ENCODE data around the gene EIF5.
"Not testable (repeated sequence)": the region's sequence is repeated elsewhere in the genome, so short reads cannot be mapped to it uniquely, and the experiment has no call there.

EIF5 gene

DNA sequence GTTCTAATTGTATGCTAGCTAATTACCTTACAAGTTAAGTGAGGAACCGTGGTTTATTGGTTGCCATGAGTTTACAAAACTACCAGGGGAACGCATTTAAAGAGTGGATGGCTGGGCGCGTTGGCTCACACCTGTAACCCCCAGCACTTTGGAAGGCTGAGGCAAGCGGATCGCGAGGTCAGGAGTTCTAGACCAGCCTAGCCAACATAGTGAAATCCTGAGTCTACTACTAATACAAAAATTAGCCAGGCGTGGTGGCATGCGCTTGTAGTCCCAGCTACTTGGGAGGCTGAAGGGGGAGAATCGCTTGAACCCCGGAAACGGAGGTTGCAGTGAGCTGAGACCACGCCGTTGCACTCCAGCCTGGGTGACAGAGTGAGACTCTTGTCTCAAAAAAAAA, 2.2 kb downstream of the EIF5 start:
- no peak for DNase-seq (ENCODE audit: low read depth, low spot score)

- no peak for DNase-seq (ENCODE audit: low read depth, low spot score)
Observed at GRCh38 chr14:103337794-103338193, 3.8 kb downstream of the EIF5 start.

GRCh38 chr14:103339561-103339960, 5.5 kb downstream of the EIF5 start:
- DNase-seq (ENCODE audit: low read depth, low spot score), result no peak

GRCh38 chr14:103340480-103341212, 6.6 kb downstream of the EIF5 start:
- no peak for DNase-seq (ENCODE audit: low read depth, low spot score)

- DNase-seq (ENCODE audit: low read depth, low spot score), result no peak
Observed at GRCh38 chr14:103341250-103342129, 7.5 kb downstream of the EIF5 start.

GRCh38 chr14:103343164-103343879, 9.3 kb downstream of the EIF5 start:
- DNase-seq (ENCODE audit: low read depth, low spot score), result no peak

DNA sequence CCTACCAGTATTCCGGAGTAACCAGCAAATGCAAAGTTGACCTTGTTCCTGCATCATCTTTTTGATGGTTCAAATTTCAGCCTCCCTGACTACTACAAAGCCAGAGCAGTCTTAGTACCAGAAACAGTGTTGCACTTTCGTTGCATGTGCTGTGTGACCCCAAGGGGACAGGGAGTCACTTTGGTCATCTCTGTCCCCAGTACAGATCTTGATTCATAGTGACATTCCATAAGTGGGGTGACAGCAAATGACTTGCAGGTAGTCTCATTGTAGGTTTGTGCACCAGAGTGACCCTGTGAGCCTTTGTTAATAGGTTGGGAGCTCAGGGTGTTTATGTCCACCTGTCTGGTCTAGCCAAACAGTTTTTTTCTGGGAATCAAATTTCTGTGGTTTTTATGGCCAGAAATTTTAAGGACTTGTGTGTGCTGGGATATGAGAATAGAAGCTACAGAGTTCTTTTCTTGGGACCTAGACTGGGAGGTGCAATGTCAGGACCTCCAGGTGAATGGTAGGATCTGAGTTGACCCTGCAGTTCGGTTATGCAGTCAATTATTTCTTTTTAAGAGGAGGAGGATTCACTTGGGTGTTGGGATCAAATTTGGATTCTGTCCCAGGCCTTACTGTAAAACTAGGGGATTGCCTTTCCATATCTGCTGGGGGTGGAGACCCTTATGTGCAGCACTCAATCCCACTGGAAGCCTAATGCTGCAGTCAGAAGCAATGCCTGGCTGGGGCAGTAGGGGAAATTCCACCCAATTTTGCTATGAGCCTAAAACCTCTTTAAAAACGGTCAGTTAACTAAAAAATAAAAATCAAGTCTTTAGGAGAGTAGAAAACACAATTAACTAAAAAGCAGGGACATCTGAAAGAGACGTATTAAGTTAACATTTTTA, 10.1 kb downstream of the EIF5 start:
- no peak for DNase-seq (ENCODE audit: low read depth, low spot score)

- no peak for DNase-seq (ENCODE audit: low read depth, low spot score)
Observed at GRCh38 chr14:103346286-103346685, 12.2 kb downstream of the EIF5 start.

GRCh38 chr14:103347091-103347815, 13.2 kb downstream of the EIF5 start:
- DNase-seq (ENCODE audit: low read depth, low spot score), result no peak

DNA sequence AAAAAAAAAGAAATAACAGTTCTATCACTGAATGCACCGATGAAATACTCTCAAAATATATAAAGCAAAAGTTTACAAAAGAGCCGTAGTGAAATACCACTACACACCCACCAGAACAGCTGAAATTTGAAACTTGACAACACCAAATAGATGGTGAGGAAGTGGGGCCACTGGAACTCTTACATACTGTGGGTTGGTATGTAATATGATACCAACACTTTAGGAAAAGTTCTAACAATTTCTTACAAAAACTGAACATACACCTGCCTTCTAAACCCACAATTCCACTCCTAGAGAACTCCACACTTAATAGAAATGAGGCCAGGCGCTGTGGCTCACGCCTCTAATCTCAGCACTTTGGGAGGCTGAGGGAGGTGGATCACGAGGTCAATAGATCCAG, 14.1 kb downstream of the EIF5 start:
- no peak for DNase-seq (ENCODE audit: low read depth, low spot score)

DNA sequence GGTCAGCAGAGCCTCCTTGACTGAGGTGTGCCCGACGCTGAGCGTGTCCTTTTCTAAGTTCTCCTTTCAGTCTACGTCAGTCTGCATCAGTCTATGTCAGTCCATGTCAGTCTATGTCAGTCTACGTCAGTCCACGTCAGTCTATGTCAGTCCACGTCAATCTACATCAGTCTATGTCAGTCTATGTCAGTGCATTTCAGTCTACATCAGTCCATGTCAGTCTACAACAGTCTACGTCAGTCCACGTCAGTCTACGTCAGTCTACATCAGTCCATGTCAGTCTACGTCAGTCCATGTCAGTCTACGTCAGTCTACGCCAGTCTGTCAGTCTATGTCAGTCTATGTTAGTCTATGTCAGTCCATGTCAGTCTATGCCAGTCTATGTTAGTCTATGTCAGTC, 15.9 kb downstream of the EIF5 start:
- no peak for DNase-seq (ENCODE audit: low read depth, low spot score)

GRCh38 chr14:103353362-103353761, 19.3 kb downstream of the EIF5 start:
- DNase-seq (ENCODE audit: low read depth, low spot score), result no peak

- DNase-seq (ENCODE audit: low read depth, low spot score), result no peak
Observed at GRCh38 chr14:103354141-103354540, 20.1 kb downstream of the EIF5 start.

DNA sequence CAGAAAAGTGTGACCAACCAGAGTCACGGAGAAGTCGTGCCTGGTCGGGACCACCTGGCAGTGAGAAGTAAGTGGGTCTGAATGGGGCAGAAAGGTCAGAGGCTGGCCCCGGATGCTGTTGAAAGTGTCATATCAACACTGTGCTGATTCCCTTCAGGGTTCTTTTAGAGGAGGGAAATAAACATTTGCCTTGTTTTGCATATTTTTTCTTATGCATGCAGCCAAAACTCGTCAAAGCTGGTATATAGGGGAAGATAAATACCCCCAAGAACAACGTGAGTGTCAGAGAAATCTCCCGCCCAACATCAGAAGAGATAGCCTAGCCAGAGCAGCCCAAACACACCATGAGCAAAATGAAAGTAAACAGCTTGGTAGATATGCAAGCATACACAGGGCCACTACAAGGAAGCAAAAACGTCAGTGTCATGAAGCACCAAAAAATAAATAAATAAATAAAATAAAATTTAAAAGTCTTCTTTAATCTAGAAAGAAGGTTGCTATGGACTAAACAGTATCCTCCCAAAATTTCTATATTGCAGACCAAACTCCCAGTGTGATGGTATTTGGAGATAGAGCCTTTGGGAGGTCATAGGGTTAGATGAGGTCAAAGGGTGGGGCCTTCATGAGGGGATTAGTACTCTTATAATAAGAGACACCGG, 22.1 kb downstream of the EIF5 start:
- no peak for DNase-seq (ENCODE audit: low read depth, low spot score)

GRCh38 chr14:103357552-103357951, 23.5 kb downstream of the EIF5 start:
- not testable (repeated sequence) for DNase-seq (ENCODE audit: low read depth, low spot score)

- no peak for DNase-seq (ENCODE audit: low read depth, low spot score)
Observed at GRCh38 chr14:103360548-103360947, 26.5 kb downstream of the EIF5 start.

DNA sequence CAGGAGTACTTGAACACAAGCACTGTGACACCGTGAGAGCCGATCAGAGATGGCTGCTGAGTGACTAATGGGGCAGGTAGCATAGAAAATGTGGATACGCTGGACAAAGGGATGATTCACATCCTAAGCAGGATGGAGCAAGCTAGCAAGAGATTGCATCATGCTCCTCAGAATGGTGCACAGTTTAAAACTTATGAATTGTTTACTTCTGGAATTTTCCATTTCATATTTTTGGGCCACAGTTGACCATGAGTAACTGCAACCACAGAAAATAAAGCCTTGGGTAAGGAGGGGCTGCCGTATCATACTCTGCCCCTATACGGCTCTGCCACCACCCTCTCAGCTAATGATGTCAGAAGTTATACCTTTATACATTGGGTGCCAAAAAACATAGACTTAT, 27.8 kb downstream of the EIF5 start:
- no peak for DNase-seq (ENCODE audit: low read depth, low spot score)

DNA sequence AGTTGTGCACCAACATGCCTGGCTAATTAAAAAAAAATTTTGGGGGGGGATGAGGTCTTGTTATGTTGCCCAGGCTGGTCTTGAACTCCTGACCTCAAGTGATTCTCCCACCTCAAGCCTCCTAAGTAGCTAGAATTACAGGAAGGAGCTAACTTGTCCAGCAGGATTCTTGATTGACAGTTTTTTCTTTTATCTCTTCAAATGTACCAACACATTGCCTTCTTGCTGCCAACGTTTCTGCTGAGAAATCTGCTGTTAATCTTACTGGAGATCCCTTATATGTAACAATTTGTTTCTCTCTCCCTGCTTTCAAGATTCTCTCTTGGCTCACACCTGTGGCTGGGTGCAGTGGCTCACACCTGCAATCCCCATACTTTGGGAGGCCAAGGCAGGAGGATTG, 28.7 kb downstream of the EIF5 start:
- DNase-seq (ENCODE audit: low read depth, low spot score), result no peak

GRCh38 chr14:103366741-103367140, 32.7 kb downstream of the EIF5 start:
- no peak for DNase-seq (ENCODE audit: low read depth, low spot score)

DNA sequence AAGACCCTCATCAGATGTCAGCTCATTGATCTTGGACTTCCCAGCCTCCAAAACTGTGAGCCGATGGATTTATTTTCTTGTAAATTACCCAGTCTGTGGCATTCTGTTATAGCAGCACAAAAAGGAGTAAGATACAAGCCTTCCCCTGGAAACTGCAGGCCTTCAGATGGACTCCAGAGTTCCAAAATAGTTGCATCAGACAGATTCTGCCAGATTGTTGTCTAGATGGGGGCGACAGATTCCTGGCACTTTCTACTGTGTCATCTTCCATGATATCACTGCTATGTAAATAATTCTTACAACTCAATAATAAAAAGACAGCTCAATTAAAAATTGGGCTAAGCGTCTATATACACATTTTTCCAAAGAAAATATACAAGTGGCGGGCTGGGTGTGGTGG, 34.0 kb downstream of the EIF5 start:
- no peak for DNase-seq (ENCODE audit: low read depth, low spot score)

Measured in brain pericyte (primary cell).